ENCODE results near the gene CMTM6.
"Not testable (repeated sequence)": the region's sequence is repeated elsewhere in the genome, so short reads cannot be mapped to it uniquely, and the experiment has no call there.

Gene CMTM6

GRCh38 chr3:32499585-32499984 is 3.1 kb downstream of the CMTM6 start:
- DNase-seq (ENCODE audit: low read depth) = no peak

- DNase-seq (ENCODE audit: low read depth) = no peak
Observed at GRCh38 chr3:32498992-32499391, 3.7 kb downstream of the CMTM6 start.

- DNase-seq (ENCODE audit: low read depth) = no peak
Observed at GRCh38 chr3:32498252-32498651, 4.4 kb downstream of the CMTM6 start.

GRCh38 chr3:32495609-32496008 is 7.0 kb downstream of the CMTM6 start:
- DNase-seq (ENCODE audit: low read depth) = no peak

GRCh38 chr3:32495085-32495484 is 7.6 kb downstream of the CMTM6 start:
- DNase-seq (ENCODE audit: low read depth) = no peak

- no peak for DNase-seq (ENCODE audit: low read depth)
Observed at GRCh38 chr3:32493437-32494414, 8.9 kb downstream of the CMTM6 start.

- no peak for DNase-seq (ENCODE audit: low read depth)
Observed at GRCh38 chr3:32492684-32493436, 9.8 kb downstream of the CMTM6 start.

- no peak for DNase-seq (ENCODE audit: low read depth)
Observed at GRCh38 chr3:32488474-32489008, 14.1 kb downstream of the CMTM6 start.

GRCh38 chr3:32487781-32488473 is 14.7 kb downstream of the CMTM6 start:
- DNase-seq (ENCODE audit: low read depth) = no peak

- DNase-seq (ENCODE audit: low read depth) = no peak
Observed at GRCh38 chr3:32484436-32484835, 18.2 kb downstream of the CMTM6 start.

GRCh38 chr3:32483772-32484171 is 18.9 kb downstream of the CMTM6 start:
- DNase-seq (ENCODE audit: low read depth) = no peak

GRCh38 chr3:32482693-32483092 is 20.0 kb downstream of the CMTM6 start:
- DNase-seq (ENCODE audit: low read depth) = no peak

- no peak for DNase-seq (ENCODE audit: low read depth)
Observed at GRCh38 chr3:32481791-32482631, 20.6 kb downstream of the CMTM6 start.

GRCh38 chr3:32480604-32481003 is 22.0 kb downstream of the CMTM6 start:
- no peak for DNase-seq (ENCODE audit: low read depth)

- DNase-seq (ENCODE audit: low read depth) = no peak
Observed at GRCh38 chr3:32474201-32474600, 28.5 kb downstream of the CMTM6 start.

GRCh38 chr3:32472151-32472550 is 30.5 kb downstream of the CMTM6 start:
- DNase-seq (ENCODE audit: low read depth) = not testable (repeated sequence)

- no peak for DNase-seq (ENCODE audit: low read depth)
Observed at GRCh38 chr3:32471246-32471645, 31.4 kb downstream of the CMTM6 start.

GRCh38 chr3:32470362-32470761 is 32.3 kb downstream of the CMTM6 start:
- no peak for DNase-seq (ENCODE audit: low read depth)

- DNase-seq (ENCODE audit: low read depth) = no peak
Observed at GRCh38 chr3:32469151-32469874, 33.3 kb downstream of the CMTM6 start.

- peak; percentile 64 for DNase-seq (ENCODE audit: low read depth)
Observed at GRCh38 chr3:32467333-32468070, 35.1 kb downstream of the CMTM6 start.

All from T follicular helper cell (primary cell).